ENCODE results near the gene IKBKE.

Gene IKBKE

DNA sequence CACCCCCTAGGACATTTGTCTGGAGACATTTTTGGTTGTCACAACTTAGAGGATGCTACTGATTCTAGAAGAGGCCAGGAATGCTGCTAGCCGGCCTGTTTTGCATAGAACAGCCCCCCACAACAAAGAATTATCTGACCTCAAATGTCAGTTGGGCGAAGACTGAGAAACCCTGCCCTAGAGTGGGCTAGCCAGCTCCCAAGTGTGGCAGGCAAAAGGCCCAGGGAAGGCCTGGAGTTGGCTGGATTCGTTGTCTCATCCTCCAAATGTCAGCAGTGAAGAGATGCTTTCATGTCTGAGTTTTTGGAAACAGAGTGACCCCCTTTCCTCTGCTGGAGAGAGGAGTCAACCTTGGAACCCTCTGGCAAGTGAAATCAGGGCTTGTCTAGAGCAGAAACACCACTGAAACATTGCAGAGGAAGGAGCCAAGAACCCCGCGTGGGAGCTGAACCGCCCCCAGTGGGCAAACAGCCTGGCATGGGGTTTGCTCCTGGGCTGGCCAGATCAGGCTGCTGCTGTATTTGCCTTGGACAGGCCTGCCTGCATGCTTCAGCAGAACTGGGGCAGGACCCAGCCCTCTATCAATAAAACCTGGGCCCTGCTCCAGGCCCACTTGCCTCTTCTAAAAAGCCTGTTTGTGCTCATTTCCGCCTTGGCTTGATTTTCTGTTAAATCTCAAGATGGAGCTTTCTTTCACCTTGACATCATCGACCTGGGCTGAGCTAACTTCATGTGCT is 69.9 kb downstream of the IKBKE start:
- peak; percentile 28 for DNase-seq (ENCODE audit: low read depth)

- no peak for DNase-seq (ENCODE audit: low read depth)
Observed at GRCh38 chr1:206541236-206541833, 71.1 kb downstream of the IKBKE start.

DNA sequence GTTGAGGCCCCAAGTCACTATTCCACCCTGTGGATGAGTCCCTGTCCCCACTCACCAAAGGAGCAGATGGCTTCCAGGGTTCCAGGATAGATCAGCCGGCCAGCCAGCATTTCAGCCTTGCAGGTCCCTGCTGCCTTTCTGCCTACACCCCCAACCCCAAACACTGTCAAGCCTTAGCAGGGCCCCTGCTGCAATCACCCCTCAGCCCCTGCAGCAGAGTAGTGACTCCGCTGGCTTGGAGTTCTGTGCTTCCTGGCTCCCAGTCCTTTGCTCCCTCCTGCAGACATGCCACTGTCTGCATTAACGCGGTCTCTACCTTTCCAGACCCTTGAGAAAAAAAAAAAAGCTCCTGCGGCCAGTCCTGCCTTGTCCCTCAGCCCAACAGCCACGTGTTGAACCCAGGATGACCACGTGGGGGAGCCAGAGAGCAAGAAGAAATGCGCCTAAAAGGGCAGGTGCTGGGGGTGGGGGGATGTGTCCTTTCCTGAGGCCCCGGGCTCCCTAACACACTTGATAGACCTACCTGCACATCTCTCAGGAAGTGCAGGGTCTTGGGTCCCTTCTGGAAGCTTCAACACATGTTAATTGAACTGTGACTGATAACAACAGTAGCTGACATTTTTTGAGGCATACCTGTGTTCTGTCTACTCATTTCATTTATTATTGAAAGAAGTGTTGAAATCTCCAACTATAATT is 74.4 kb downstream of the IKBKE start:
- DNase-seq (ENCODE audit: low read depth), result no peak

GRCh38 chr1:206545351-206545750 is 75.1 kb downstream of the IKBKE start:
- DNase-seq (ENCODE audit: low read depth), result no peak

Data from stromal cell of bone marrow (primary cell).